CD14-positive monocyte (primary cell): ENCODE results near the gene RABEP2. TPM values are rescaled to one million over a fixed set of nuclear protein-coding genes. Genes with fewer than 3 reads are reported as not detected.

Experiments
- DNase-seq, 3 donors: peaks; one replicate each; pipeline ENCODE4 v3.0.0-alpha.2; 2011 to 2022
- H2AFZ ChIP-seq: 2 replicates; pipeline ENCODE4 v1.6.0; 2012; ENCODE audit warnings: mild to moderate bottlenecking, low read depth, low read length, inconsistent platforms; ENCODE audit not compliant: insufficient read depth, poor library complexity, severe bottlenecking
- H3K27ac ChIP-seq, 2 donors: 1 replicate in 1 of 2; 2 replicates in 1 of 2; pipeline ENCODE4 v1.5.1; 2012 to 2013; ENCODE audit warnings: low read length in 2 of 2, control low read depth in 1 of 2, inconsistent platforms in 1 of 2, low read depth in 1 of 2, mild to moderate bottlenecking in 1 of 2
- H3K27me3 ChIP-seq, 2 donors: one replicate each; pipeline versions ENCODE4 v1.6.0 to v1.6.1; 2011 to 2013; ENCODE audit warnings: low read length in 2 of 2; ENCODE audit not compliant: control insufficient read depth in 2 of 2, insufficient read depth in 2 of 2
- H3K36me3 ChIP-seq, 2 donors: replicated peaks in 1 of 2; 1 replicate in 1 of 2; 2 replicates in 1 of 2; pipeline versions ENCODE4 v1.5.1 to v1.6.1; 2012 to 2013; ENCODE audit warnings: low read length in 2 of 2, control low read depth in 1 of 2, inconsistent platforms in 1 of 2, mild to moderate bottlenecking in 1 of 2; ENCODE audit not compliant: insufficient read depth in 2 of 2, control insufficient read depth in 1 of 2
- H3K4me1 ChIP-seq, 2 donors: 1 replicate in 1 of 2; 2 replicates in 1 of 2; pipeline versions ENCODE4 v1.5.1 to v1.6.1; 2012 to 2013; ENCODE audit warnings: low read length in 2 of 2, control low read depth in 1 of 2, inconsistent platforms in 1 of 2, mild to moderate bottlenecking in 1 of 2, moderate library complexity in 1 of 2; ENCODE audit not compliant: insufficient read depth in 2 of 2, control insufficient read depth in 1 of 2
- H3K4me2 ChIP-seq: replicated peaks from 2 replicates; pipeline ENCODE3; 2012; ENCODE audit warnings: low read length, moderate library complexity, mild to moderate bottlenecking; ENCODE audit not compliant: poor library complexity, severe bottlenecking; ENCODE audit errors: extremely low read depth
- H3K4me3 ChIP-seq, 3 experiments: fragments of 200-600 bp in 1 of 3; sonication (generic) in 1 of 3; replicated peaks in 1 of 3; 1 replicate in 2 of 3; 2 replicates in 1 of 3; pipeline ENCODE4 v1.5.1; 2011 to 2013; ENCODE audit warnings: low read length in 3 of 3, mild to moderate bottlenecking in 3 of 3, control low read depth in 2 of 3, low read depth in 2 of 3, inconsistent platforms in 1 of 3, moderate library complexity in 1 of 3
- H3K79me2 ChIP-seq: 2 replicates; pipeline ENCODE4 v1.6.0; 2012; ENCODE audit warnings: mild to moderate bottlenecking, control low read depth, inconsistent platforms, low read length, moderate library complexity; ENCODE audit not compliant: insufficient read depth
- H3K9ac ChIP-seq: 2 replicates; pipeline ENCODE4 v1.6.0; 2017; ENCODE audit warnings: low read length, mild to moderate bottlenecking; ENCODE audit not compliant: insufficient read depth, poor library complexity, severe bottlenecking
- H3K9me3 ChIP-seq, 2 donors: replicated peaks in 1 of 2; 1 replicate in 1 of 2; 2 replicates in 1 of 2; pipeline versions ENCODE4 v1.5.1 to v1.6.1; 2012 to 2013; ENCODE audit warnings: low read length in 2 of 2, control low read depth in 1 of 2; ENCODE audit not compliant: control insufficient read depth in 1 of 2, insufficient read depth in 1 of 2
- H4K20me1 ChIP-seq: 2 replicates; pipeline ENCODE4 v1.6.0; 2012; ENCODE audit warnings: mild to moderate bottlenecking, low read length, control low read depth, moderate library complexity; ENCODE audit not compliant: insufficient read depth
- H3K27ac Mint-ChIP-seq, 7 donors: one replicate each; pipeline ENCODE4 v1.8.0; 2020; ENCODE audit warnings: mild to moderate bottlenecking in 7 of 7, mixed read lengths in 7 of 7, moderate library complexity in 6 of 7, inconsistent platforms in 2 of 7
- H3K27me3 Mint-ChIP-seq, 3 donors: one replicate each; pipeline ENCODE4 v1.8.0; 2021 to 2022; ENCODE audit warnings: low read depth in 3 of 3, mild to moderate bottlenecking in 3 of 3, mixed read lengths in 3 of 3, moderate library complexity in 3 of 3, inconsistent platforms in 1 of 3
- H3K36me3 Mint-ChIP-seq, 2 donors: one replicate each; pipeline ENCODE4 v1.8.0; 2020; ENCODE audit warnings: mixed read lengths in 2 of 2, inconsistent platforms in 1 of 2, mild to moderate bottlenecking in 1 of 2
- H3K4me1 Mint-ChIP-seq: one replicate; pipeline ENCODE4 v1.8.0; 2020; ENCODE audit warnings: mild to moderate bottlenecking, mixed read lengths
- H3K4me3 Mint-ChIP-seq, 2 donors: one replicate each; pipeline ENCODE4 v1.8.0; 2020; ENCODE audit warnings: mild to moderate bottlenecking in 2 of 2, mixed read lengths in 2 of 2, moderate library complexity in 1 of 2
- H3K9me3 Mint-ChIP-seq, 7 donors: one replicate each; pipeline ENCODE4 v1.8.0; 2020 to 2022; ENCODE audit warnings: mixed read lengths in 7 of 7, mild to moderate bottlenecking in 6 of 7, moderate library complexity in 6 of 7, inconsistent platforms in 2 of 7
- WGBS: methylation state at CpG from one replicate; pipeline ENCODE4 v1.1.5; 2013; ENCODE audit warnings: missing lambda C conversion rate; ENCODE audit not compliant: insufficient coverage; 5-methylcytosine and 5-hydroxymethylcytosine counted together
- intact Hi-C, 2 donors: fragments of 100-400 bp; cut with micrococcal nuclease; formaldehyde crosslinking; loops; one replicate each; pipeline versions ENCODE4 v1.15.0 to v1.15.1; 2023
- polyA plus RNA-seq, 3 donors: library from polyadenylated mRNA; depleted of rRNA in 1 of 3; unstranded in 2 of 3; stranded (reverse) in 1 of 3; fragments of 300-500 nt in 2 of 3; fragments of >200 nt in 1 of 3; fragmentation: Illumina TruSeq in 2 of 3; gene quantifications; 1 replicate in 2 of 3; 2 replicates in 1 of 3; pipeline ENCODE4 v1.2.3, GENCODE V29; 2012 to 2021
- TF ChIP-seq, protein P1 (sequence below): fragments of 200-600 bp; IDR thresholded peaks from one replicate; pipeline ENCODE4 v1.8.0; 2022; ENCODE audit warnings: antibody characterized with exemption, mild to moderate bottlenecking

Gene RABEP2
- polyA plus RNA-seq, 3 donors = 1.9 to 21.6 (median 2.5) TPM

GRCh38 chr16:28935346-28935745, 10.3 kb upstream of the RABEP2 start:
- TF ChIP-seq, protein P1, sequence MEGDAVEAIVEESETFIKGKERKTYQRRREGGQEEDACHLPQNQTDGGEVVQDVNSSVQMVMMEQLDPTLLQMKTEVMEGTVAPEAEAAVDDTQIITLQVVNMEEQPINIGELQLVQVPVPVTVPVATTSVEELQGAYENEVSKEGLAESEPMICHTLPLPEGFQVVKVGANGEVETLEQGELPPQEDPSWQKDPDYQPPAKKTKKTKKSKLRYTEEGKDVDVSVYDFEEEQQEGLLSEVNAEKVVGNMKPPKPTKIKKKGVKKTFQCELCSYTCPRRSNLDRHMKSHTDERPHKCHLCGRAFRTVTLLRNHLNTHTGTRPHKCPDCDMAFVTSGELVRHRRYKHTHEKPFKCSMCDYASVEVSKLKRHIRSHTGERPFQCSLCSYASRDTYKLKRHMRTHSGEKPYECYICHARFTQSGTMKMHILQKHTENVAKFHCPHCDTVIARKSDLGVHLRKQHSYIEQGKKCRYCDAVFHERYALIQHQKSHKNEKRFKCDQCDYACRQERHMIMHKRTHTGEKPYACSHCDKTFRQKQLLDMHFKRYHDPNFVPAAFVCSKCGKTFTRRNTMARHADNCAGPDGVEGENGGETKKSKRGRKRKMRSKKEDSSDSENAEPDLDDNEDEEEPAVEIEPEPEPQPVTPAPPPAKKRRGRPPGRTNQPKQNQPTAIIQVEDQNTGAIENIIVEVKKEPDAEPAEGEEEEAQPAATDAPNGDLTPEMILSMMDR = no peak
- Histone ChIP-seq H2AFZ (no peak overlapping the region), H3K9me3 (no peaks in the 10 kb centered on the region), H3K36me3 (no peaks in the 10 kb centered on the region), H3K4me2 (no peak overlapping the region), H3K9ac (no peak overlapping the region), H3K79me2 (no peaks in the 10 kb centered on the region), H4K20me1 (no peaks in the 10 kb centered on the region), H3K27ac (no peak overlapping the region), H3K4me3 (no peak overlapping the region), H3K4me1 (peaks cover 22 to 25% of the 10 kb centered on the region in 2 donors), H3K27me3 (no peaks in the 10 kb centered on the region)
- intact Hi-C loops = no loop called here
- H3K36me3 Mint-ChIP-seq = no peaks in the 10 kb centered on the region
- H3K27me3 Mint-ChIP-seq = peaks cover 0 to 6% (median 1%) of the 10 kb centered on the region in 3 donors
- peak overlapping the region in 1 of 2 donors; percentile 82 for H3K4me3 Mint-ChIP-seq
- peaks cover 0 to 5% (median 0%) of the 10 kb centered on the region in 7 donors for H3K9me3 Mint-ChIP-seq
- peaks cover 26% of the 10 kb centered on the region for H3K4me1 Mint-ChIP-seq
- no peak for DNase-seq
- 87% methylated on average over 4 of the region's 4 CpGs for WGBS
- H3K27ac Mint-ChIP-seq = peak overlapping the region in 3 of 7 donors; percentile 7 to 54 (median 23)

GRCh38 chr16:28933171-28933570, 8.1 kb upstream of the RABEP2 start:
- WGBS = 100% methylated on average over 4 of the region's 8 CpGs
- H2AFZ ChIP-seq = no peak overlapping the region
- peaks cover 23 to 25% of the 10 kb centered on the region in 2 donors for H3K4me1 ChIP-seq
- DNase-seq = no peak
- no peak overlapping the region for H3K9ac ChIP-seq
- peaks cover 0 to 2% (median 0%) of the 10 kb centered on the region in 7 donors for H3K9me3 Mint-ChIP-seq
- no peak overlapping the region for H3K4me3 Mint-ChIP-seq
- H4K20me1 ChIP-seq = no peaks in the 10 kb centered on the region
- H3K36me3 Mint-ChIP-seq = no peaks in the 10 kb centered on the region
- TF ChIP-seq, protein P1 = no peak
- no peaks in the 10 kb centered on the region for H3K79me2 ChIP-seq
- no peak overlapping the region for H3K4me2 ChIP-seq
- H3K27me3 Mint-ChIP-seq = peaks cover 0 to 6% (median 1%) of the 10 kb centered on the region in 3 donors
- no peak overlapping the region for H3K4me3 ChIP-seq
- H3K9me3 ChIP-seq = no peaks in the 10 kb centered on the region
- intact Hi-C loops = no loop called here
- H3K36me3 ChIP-seq = no peaks in the 10 kb centered on the region
- no peaks in the 10 kb centered on the region for H3K27me3 ChIP-seq
- peak overlapping the region in 1 of 7 donors; percentile 69 for H3K27ac Mint-ChIP-seq
- peaks cover 26% of the 10 kb centered on the region for H3K4me1 Mint-ChIP-seq
- H3K27ac ChIP-seq = no peak overlapping the region
